GM19468 (cell line): Measurements from ENCODE around the gene KCNJ5.

Source experiments
- ATAC-seq: cut with Tn5 transposase; IDR thresholded peaks from one replicate; pipeline ENCODE4 v1.9.1; 2021; ENCODE audit warnings: mild to moderate bottlenecking, moderate library complexity, moderate number of reproducible peaks; ENCODE audit not compliant: unreplicated experiment; ENCODE audit errors: extremely low read depth

KCNJ5 gene

GRCh38 chr11:128890543-128891368 lies at the start of gene KCNJ5:
Gene KCNJ5 (plus strand): TSS chr11:128891356. CDS start chr11:128911274, 19,918 bp downstream.
- ATAC-seq: no peak

DNA sequence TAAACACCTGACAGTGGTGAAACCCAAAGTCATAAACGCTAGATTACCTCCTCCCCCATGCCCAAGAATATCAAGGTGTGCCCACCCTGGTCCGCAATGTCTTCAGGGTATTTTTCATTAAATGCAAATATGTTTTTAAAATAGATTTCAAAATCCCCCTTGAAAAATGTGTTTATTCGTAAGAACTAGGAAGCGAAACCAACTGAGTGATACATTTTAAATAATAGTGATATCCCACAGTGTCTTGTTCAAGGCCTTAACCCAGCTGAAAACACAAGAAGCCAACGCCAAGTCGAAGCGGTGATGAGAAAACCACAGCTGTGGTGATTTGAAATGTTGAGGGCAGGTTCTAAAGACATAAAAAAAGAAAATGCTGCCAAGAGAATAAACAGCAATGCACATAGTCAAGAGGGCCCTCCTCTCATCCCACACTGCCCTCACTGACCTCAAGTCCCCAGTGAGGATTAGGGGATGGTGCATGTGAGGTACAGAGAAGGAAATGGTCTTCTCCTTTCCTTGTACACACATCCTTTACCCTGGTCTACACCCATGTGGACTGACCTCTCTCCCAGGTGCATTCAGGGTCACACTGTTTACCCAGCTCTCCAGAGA lies 49.6 kb upstream of the KCNJ5 start:
- no peak for ATAC-seq

DNA sequence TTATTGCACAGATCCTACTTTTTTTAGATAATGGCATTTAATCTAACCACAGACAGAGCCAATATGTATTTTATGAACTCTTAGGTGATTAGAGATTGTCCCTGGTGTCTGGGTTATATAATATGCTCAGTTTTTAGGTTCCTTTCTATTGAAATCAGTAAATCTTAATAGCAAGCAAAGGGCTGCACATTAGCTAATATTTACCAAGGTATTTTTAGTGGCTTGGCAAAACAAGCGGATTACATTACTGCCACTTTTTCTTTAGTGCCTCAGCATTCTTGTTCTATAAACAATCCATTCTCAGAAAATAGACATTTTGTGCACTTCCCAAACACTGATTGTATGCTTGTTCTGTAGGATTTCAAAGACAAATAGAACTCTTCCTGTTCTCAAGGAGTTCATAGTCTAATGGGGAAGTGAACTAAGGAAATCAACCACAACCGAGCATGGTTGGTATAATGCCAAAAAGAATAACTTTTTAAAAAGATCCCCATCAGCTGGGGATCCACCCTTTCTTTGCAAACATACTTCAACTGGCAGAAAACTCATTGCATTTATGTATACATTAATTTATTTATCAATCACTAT lies 47.9 kb upstream of the KCNJ5 start:
- ATAC-seq: no peak

DNA sequence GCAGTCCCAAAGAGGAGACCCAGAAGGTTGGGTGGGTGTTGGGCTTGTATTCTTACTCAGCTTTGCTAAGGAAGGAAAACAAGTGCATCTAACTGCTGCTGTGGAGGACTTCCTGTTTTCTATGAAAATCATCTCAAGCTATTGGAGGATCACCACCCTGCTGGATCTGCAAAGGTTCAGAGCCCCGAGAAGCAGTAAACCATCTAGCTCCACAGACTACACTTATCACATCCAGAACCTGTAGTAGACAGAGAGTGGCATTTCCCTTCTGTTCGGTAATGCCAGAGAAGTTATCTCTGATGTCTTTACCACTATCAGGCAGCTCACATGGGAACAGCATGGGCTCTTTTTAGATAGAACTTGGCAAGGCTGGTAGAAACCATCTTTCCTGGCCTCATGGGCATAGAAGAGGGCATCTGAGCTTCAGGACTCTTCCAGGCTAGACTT lies 45.8 kb upstream of the KCNJ5 start:
- ATAC-seq: no peak

GRCh38 chr11:128846985-128847384 lies 44.2 kb upstream of the KCNJ5 start:
- ATAC-seq: no peak

- ATAC-seq: peak; percentile 79
Observed at GRCh38 chr11:128848815-128849455, 42.2 kb upstream of the KCNJ5 start.

- ATAC-seq: no peak
Observed at GRCh38 chr11:128852327-128853023, 38.7 kb upstream of the KCNJ5 start.

DNA sequence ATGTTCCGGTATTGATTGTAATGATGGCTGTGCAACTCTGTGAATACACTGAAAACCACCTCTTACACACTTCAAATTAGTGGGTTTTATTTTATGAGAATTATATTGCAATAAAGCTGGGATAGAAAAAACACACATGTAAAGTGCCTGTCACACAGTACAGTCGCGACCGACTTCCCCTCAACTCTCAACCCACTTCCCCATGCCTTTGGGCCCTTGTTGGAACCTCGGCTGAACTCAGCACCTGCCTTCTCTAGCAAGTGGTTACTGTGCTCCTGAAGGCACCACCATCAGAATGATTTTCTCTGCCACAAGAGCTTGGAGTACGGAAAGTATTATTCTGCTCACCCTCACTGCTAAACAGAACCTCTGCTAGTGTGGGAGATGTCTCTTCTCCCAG lies 37.6 kb upstream of the KCNJ5 start:
- ATAC-seq: no peak

DNA sequence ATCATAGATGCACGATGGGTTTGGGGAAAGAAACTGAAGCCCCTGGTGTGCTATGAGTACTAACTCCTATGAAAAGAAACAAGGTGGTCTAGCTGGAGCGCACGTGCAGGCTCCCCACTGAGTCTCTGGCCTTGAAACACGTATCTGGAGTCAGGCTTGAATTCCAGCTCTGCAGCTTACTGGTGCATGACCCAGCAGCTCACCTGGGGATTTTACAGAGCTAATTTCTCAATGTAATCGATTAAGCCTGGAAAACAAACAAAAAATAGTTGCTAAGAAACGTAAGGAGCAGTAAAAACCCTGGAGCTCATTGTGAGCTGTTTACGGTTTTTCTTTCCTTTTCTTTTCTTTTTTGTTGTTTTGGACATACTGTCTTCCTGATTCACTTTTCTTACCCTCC lies 36.3 kb upstream of the KCNJ5 start:
- no peak for ATAC-seq

DNA sequence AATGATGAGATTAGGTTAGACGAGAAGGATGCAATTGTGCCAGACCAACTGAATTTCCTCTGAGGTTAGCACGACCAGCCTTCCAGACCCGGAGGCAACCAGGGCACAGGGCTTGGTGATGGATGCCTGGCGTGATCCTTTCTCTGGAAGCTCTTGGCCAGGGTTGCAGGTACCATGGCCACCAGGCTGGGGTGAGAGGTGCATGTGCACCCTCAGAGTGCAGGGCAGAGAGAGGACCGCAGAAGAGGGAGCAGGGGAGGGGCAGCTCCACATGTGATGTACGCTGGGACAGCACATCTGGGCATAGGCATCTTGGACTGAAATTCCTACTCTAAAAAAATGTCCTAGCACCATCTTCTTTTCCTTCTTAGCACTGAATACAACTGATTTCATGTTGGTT lies 34.9 kb upstream of the KCNJ5 start:
- no peak for ATAC-seq

DNA sequence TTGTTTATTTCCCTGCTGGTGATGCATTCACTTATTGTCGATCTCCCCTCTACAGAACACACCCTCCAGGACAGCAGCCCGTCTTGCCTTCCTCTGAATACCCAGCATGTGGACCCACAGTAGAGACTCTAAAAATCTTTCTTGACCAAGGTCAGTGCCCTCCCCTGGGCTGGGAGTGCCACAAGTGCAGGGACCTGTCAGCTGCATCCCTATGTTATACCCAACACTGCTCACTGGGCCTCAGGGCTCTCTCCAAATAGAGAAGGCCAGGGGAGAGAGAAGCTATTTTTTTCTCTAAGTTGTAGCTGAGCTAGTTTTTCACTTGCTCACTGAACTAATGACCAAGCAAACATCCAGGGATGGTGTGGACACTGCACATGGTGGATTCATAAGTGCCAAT lies 33.8 kb upstream of the KCNJ5 start:
- no peak for ATAC-seq

DNA sequence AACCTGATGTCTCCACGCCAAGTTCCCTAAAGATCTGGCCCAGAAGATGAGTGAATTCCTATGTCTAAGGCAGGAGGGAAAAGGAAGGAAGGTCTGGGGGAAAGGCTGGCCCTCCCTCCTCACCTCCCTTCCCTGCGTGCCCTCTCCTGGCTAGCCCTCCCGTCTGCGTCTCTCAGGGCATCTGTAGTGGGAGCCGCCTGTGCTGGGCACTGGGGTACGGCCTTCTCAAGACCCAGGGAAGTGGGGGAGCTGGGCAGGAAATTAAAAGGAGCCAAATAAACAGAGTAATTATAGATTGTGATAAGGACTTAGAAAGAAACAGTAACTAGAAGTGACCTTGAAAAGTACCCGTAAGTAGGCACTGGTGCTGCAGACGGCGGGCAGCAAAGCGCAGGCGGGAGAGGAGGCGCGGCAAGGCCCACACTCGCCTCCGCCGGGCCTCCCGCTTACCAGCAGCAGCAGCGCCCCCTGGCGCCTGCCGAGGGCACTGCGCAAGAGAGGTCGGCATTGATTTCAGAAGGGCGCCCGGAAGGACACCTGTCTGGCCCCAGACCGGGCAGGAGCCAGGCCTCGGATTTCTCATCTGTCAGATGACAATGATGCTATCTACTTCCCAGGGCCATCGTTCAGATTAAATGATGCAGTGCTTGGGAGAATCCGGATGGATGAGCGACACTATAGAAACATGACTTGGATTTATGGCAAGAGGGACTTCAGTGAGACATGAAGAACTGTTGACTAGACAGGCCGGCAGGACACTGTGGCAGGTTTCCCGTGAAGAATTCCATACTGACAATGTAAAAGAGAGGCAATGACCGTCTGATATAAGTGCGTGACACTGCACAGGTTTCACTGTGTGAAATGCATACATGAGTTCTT lies 31.4 kb upstream of the KCNJ5 start:
- ATAC-seq: peak; percentile 53

- no peak for ATAC-seq
Observed at GRCh38 chr11:128860571-128861361, 30.4 kb upstream of the KCNJ5 start.

DNA sequence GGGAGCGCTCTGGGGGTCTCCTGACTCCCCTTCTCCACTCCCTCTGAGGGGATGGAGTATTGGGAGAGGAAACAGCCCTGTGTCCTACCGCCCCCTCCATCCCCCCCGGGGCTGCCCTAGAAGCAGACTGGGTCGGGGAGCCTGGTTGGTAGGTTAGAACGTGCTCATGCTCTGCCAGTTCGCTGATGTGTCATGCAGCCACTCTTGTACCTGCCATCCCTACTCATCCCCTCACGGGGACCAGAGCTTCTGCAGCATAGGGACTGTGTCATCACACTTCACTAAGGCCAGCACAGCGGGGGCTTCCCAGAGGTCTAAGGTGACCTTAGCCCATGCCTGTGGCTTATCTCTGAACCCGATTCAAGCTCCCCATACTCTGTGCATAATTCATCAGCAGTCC lies 28.8 kb upstream of the KCNJ5 start:
- ATAC-seq: no peak

DNA sequence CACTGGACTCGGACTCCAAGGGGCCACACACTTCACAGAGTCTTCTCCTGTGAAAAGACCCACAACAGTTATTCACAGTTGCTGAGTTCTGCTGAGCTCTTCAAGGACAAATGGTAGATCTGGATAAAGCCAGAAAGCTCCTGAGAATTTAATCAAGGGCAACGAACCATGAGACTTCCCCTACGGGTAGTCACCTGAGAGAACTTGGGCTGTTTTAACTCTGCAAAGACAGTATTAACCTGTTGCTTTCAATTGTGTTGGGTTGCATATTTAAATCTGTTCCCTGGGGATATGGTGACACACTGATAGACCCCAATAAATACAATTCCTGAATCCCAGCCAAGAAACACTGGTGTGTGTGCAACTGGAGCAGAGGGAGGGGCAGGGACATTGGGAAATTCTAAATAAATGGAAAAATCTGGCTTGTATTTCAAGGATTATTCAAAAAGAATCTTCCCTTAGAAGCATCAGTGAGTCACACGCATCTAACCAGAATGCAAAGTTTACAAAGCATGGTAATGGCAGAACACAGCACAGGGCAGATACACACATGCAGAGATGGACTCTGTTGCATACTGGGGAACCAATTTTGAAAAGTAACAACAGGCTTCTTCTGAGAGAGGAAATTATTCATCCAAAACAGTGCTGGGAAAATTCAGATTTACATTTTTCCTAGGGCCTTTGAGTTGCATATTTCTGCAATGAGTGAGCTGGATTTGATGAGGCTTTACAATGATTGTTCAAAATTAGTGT lies 28.1 kb upstream of the KCNJ5 start:
- ATAC-seq: no peak

GRCh38 chr11:128865490-128865889 lies 25.7 kb upstream of the KCNJ5 start:
- ATAC-seq: no peak

DNA sequence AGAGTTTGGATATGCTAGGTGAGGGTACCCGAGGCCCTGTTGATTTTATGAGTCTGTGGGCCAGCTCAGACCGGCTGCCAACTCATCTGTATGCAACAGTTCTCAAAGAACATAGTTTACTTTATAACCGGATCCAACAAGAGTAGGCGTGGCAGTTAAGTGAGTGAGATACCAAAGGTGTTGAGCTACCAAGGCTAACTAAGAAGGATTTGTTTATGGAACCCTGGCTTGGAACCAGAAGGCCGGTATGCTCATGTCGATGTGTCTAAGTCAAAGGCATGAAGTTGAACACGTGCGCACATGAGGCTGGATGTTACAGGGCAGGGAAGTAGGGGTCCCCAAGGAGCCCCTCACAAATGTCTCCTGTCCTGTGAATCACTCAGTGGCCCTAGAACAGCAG lies 23.9 kb upstream of the KCNJ5 start, which contains the start of gene KCNJ1:
TSS of gene KCNJ1 (minus strand) at position 20 of the 400 bp plus-strand sequence. CDS start 27,053 bp downstream, outside the sequence.
- ATAC-seq: no peak
